Panc1 (cell line): ENCODE data around the gene RAC2. TPM values are rescaled to one million over a fixed set of nuclear protein-coding genes. Genes with fewer than 3 reads are reported as not detected.
"Not testable (repeated sequence)": the region's sequence is repeated elsewhere in the genome, so short reads cannot be mapped to it uniquely, and the experiment has no call there.

ENCODE experiments used
- ATAC-seq: fragments of 200-7000 bp; cut with Tn5 transposase; 2 replicates; pipeline ENCODE4 v1.9.1; 2020; ENCODE audit warnings: mild to moderate bottlenecking, moderate library complexity
- BruUV-seq: library from RNA; stranded (reverse); fragments of 400-500 nt; replicated peaks from 2 replicates; lab custom pipeline; 2021; lab: Mats Ljungman, UMichigan
- CTCF ChIA-PET: fragments of 300-600 bp; sonication (Branson Sonifier 250); formaldehyde crosslinking; loops from one replicate; lab custom pipeline; 2022; ENCODE audit warnings: antibody characterized with exemption; lab: Charles Lee
- POLR2A ChIA-PET: fragments of 300-600 bp; sonication (Branson Sonifier 250); formaldehyde crosslinking; loops from one replicate; lab custom pipeline; 2022; ENCODE audit warnings: antibody characterized with exemption; lab: Charles Lee
- DNase-seq: peaks from one replicate; pipeline ENCODE4 v3.0.0-alpha.2; 2010; ENCODE audit warnings: low read depth, low spot score
- H3K27ac ChIP-seq: 2 replicates; pipeline ENCODE4 v1.5.1; 2011; ENCODE audit warnings: mild to moderate bottlenecking, low read length, inconsistent platforms
- H3K27me3 ChIP-seq: fragments of 200-500 bp; sonication (Bioruptor generic); 2 replicates; pipeline ENCODE4 v1.6.0; 2014; ENCODE audit warnings: low read length, inconsistent platforms; ENCODE audit not compliant: control insufficient read depth, insufficient read depth
- H3K36me3 ChIP-seq: fragments of 200-500 bp; sonication (Bioruptor generic); 2 replicates; pipeline ENCODE4 v1.5.1; 2014; ENCODE audit warnings: inconsistent platforms, mild to moderate bottlenecking, low read length, moderate library complexity; ENCODE audit not compliant: control insufficient read depth, insufficient read depth
- H3K4me1 ChIP-seq: 2 replicates; pipeline ENCODE4 v1.5.1; 2011; ENCODE audit warnings: inconsistent platforms, mild to moderate bottlenecking, low read length, moderate library complexity; ENCODE audit not compliant: control insufficient read depth, insufficient read depth
- H3K4me3 ChIP-seq, 2 experiments: 2 replicates each; pipeline ENCODE4 v1.5.1; 2011 to 2012; ENCODE audit warnings: low read depth in 2 of 2, low read length in 2 of 2, mild to moderate bottlenecking in 2 of 2, inconsistent platforms in 1 of 2, moderate library complexity in 1 of 2
- H3K9me3 ChIP-seq: fragments of 200-500 bp; sonication (Bioruptor generic); 2 replicates; pipeline ENCODE4 v1.5.1; 2014; ENCODE audit warnings: low read depth, mild to moderate bottlenecking, inconsistent platforms, low read length, moderate library complexity; ENCODE audit not compliant: control insufficient read depth, insufficient read depth
- CTCF ChIP-seq: fragments of 450-650 bp; IDR thresholded peaks from 2 replicates; pipeline ENCODE4 v1.5.1; 2017; ENCODE audit warnings: mild to moderate bottlenecking
- POLR2AphosphoS5 ChIP-seq: IDR thresholded peaks from 2 replicates; pipeline ENCODE4 v1.6.1; 2012; ENCODE audit warnings: mild to moderate bottlenecking, low read depth, low read length, moderate library complexity
- REST ChIP-seq, 2 experiments: IDR thresholded peaks; 2 replicates each; pipeline ENCODE4 v1.6.1; 2011 to 2012; ENCODE audit warnings: low read depth in 2 of 2, control low read depth in 1 of 2, low read length in 1 of 2, mild to moderate bottlenecking in 1 of 2, moderate library complexity in 1 of 2; ENCODE audit not compliant: insufficient read depth in 1 of 2
- SIN3A ChIP-seq: IDR thresholded peaks from 2 replicates; pipeline ENCODE4 v1.6.1; 2012; ENCODE audit warnings: low read depth, mild to moderate bottlenecking, low read length, moderate library complexity, borderline replicate concordance; ENCODE audit not compliant: insufficient read depth
- TCF7L2 ChIP-seq: IDR thresholded peaks from 2 replicates; pipeline ENCODE4 v1.6.1; 2011; ENCODE audit warnings: mild to moderate bottlenecking, low read depth, low read length, inconsistent platforms
- in situ Hi-C: cut with HindIII; loops from 2 replicates; pipeline ENCODE4 v1.10.0; 2016; ENCODE audit warnings: low sequenced_read_pairs, low pct_unique_long_range_greater_than_20kb
- intact Hi-C: fragments of 100-400 bp; cut with micrococcal nuclease; formaldehyde crosslinking; loops from one replicate; pipeline ENCODE4 v1.10.0; 2022; ENCODE audit not compliant: unreplicated experiment
- total RNA-seq: library from RNA; stranded (reverse); gene quantifications from one replicate; pipeline ENCODE4 v1.2.1, GENCODE V29; 2021; ENCODE audit not compliant: unreplicated experiment

Gene RAC2
- total RNA-seq, 1 experiment from 2014 or later, result 1.5 TPM

DNA sequence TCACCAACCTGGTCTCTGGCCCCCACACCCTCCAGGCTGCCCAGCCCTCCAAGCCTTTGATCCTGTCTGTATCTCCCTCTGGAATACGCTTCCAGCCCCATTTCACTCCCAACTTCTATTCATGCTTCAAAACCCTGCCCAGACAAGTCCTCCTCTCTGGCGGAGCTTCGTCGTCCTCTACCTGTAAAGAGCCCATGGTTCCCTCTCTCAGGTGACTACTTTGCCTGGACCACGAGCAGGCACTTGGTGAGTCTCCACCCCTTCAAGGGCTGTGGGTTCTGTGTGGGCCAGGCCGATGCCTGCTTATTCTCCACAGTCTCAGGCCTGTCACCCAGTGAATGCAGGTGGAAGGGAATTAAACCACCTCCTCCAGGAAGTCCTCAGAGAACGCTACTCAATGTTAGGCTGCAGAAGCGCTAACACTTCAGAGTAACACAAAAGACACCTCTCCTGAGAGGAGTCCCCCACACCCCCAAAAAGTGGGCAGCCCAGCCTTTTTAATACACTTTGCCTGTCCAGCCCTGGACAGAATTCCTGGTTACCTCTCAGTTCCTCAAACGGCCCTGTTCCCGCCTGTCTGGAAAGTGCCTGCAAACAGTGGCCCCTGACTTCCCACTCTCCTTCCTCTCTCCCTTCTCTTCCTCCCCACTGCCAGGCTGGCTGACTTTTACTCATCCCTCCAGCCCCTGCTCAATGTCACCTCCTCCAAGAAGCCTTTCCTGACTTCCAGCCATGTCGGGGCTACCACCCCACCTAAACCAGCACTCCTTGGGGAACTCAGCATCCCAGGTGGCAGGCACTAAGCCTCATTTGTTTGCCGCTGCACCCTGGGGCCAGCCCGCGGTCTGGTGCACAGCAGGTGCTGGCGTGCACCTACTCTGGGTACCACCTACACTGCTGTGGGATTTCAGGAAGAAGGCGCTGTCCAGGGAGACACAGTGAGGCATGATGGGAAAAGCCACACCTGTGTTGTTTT is 9.0 kb downstream of the RAC2 start:
- BruUV-seq, result no TSS peak
- POLR2A ChIA-PET, result interaction anchor here (0.6 kb wide), 1 partner anchor 19 kb away, joined by 3 read pairs; no protein-coding TSS in a partner anchor
- CTCF ChIA-PET, result no interaction called here
- DNase-seq, result no peak
- intact Hi-C loops (no loop called here), in situ Hi-C loops (no loop called here)
- no peak for ATAC-seq
- Histone ChIP-seq H3K36me3 (no peaks in the 10 kb centered on the region), H3K27me3 (no peaks in the 10 kb centered on the region), H3K27ac (no peak overlapping the region), H3K9me3 (no peaks in the 10 kb centered on the region), H3K4me1 (peaks cover 8% of the 10 kb centered on the region; the same call in 1 of the 2 replicates), H3K4me3 (no peak overlapping the region)
- TF ChIP-seq SIN3A (no peak), TCF7L2 (no peak), CTCF (no peak), POLR2AphosphoS5 (no peak), REST (IDR thresholded peaks at IDR 0.05; ENCODE audit: insufficient read depth in 1 of 2, low read depth in 2 of 2, low read length in 1 of 2) (no peak)

DNA sequence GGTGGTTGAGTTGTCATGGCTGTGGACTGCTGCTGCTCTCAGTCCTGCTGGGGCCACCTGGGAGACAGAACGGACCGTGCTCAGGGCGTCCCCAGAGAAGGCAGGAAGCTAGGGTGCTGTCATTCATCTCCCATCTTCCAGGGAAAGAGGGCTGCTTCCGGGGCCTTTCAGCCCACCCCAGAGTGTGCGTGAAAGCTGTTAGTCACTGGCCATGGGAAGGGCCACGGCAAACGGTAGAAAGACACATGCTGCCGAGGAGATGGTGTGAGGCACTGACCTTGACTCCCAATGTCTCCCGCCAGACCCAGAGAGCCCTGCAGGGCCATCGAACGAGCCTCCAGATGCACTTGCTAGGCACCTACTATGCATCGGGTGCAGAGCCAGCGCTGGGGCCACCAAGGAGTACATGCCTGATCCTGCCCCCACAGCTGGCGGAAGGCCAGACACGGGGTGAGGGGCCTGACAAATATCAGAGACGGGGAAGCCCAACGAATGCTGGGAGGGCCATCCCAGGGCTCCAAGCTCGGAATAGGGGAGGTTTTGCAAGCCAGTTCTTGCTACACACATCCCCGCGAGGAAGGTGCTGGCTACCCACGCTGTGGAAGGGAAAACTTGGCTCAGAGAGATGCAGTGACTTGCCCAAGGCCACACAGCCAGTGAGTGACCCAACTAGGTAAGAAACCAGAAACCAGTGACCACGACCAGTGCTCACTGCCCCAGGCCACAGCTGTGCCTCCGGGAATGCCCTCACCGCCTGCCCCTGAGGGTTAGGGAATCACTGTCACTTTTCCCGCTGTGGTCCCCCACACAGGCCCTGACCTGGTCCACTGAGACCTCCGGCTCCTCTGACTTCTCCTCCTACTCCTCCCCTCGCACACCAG is 10.1 kb downstream of the RAC2 start:
- DNase-seq, result no peak
- H3K4me1 ChIP-seq, result peaks cover 17% of the 10 kb centered on the region
- intact Hi-C loops (no loop called here), in situ Hi-C loops (no loop called here)
- no peak for ATAC-seq
- BruUV-seq, result no TSS peak
- H3K4me3 ChIP-seq, result no peak overlapping the region
- ChIA-PET CTCF (no interaction called here), POLR2A (interaction anchor here (0.6 kb wide), 1 partner anchor 17 kb away, joined by 3 read pairs; no protein-coding TSS in a partner anchor)
- no peaks in the 10 kb centered on the region for H3K27me3 ChIP-seq
- TF ChIP-seq TCF7L2, result no peak
- TF ChIP-seq REST (IDR thresholded peaks at IDR 0.05; ENCODE audit: insufficient read depth in 1 of 2, low read depth in 2 of 2, low read length in 1 of 2), result no peak
- TF ChIP-seq POLR2AphosphoS5, result no peak
- TF ChIP-seq CTCF, result no peak
- no peaks in the 10 kb centered on the region for H3K36me3 ChIP-seq
- no peak overlapping the region for H3K27ac ChIP-seq
- no peaks in the 10 kb centered on the region for H3K9me3 ChIP-seq

- H3K27ac ChIP-seq, H3K4me3 ChIP-seq, BruUV-seq, H3K36me3 ChIP-seq, POLR2A ChIA-PET, ATAC-seq, H3K9me3 ChIP-seq, CTCF ChIA-PET, DNase-seq, intact Hi-C loops, in situ Hi-C loops, H3K27me3 ChIP-seq: not testable (repeated sequence)
- H3K4me1 ChIP-seq, result peaks cover 21% of the 10 kb centered on the region
Measured at GRCh38 chr22:37233371-37233750, 10.7 kb downstream of the RAC2 start.
